ENCODE data around the gene IRGQ. TPM values are rescaled to one million over a fixed set of nuclear protein-coding genes. Genes with fewer than 3 reads are reported as not detected.

IRGQ gene
- total RNA-seq, 1 donor = 35.4 TPM

GRCh38 chr19:43534816-43535761 lies 60.8 kb downstream of the IRGQ start:
- H3K4me3 ChIP-seq (ENCODE audit: low read depth, low read length) = no peak overlapping the region
- TF ChIP-seq CTCF (IDR thresholded peaks at IDR 0.05; ENCODE audit: insufficient read depth, low read depth, low read length) = peak; percentile 58
- peak; percentile 56 for DNase-seq (ENCODE audit: low read depth)

Other genes with a start within 250 kb of the IRGQ start
- gene CD177, start 242.4 kb downstream of the IRGQ start, total RNA-seq = 0.32 and 0.86 TPM in 2 replicates
- not detected in 2 replicates for gene TEX101, start 181.2 kb downstream of the IRGQ start, total RNA-seq
- gene LYPD3, start 130.5 kb downstream of the IRGQ start, total RNA-seq = 0.43 TPM in 1 of 2 replicates, not detected in the other
- 8.7 and 13.4 TPM in 2 replicates for gene PHLDB3, start 91.4 kb downstream of the IRGQ start, total RNA-seq
- 113 and 121 TPM in 2 replicates for gene ETHE1, start 68.9 kb downstream of the IRGQ start, total RNA-seq
- under 0.01 and 0.64 TPM in 2 replicates for gene ZNF575, start 62.9 kb downstream of the IRGQ start, total RNA-seq
- 22.9 and 28.9 TPM in 2 replicates for gene XRCC1, start 20.6 kb downstream of the IRGQ start, total RNA-seq
- 3.5 TPM in 2 replicates for gene PINLYP, start 20.3 kb downstream of the IRGQ start, total RNA-seq
- gene ZNF576, start 461 bp upstream of the IRGQ start, total RNA-seq = 9.0 and 9.9 TPM in 2 replicates
- under 0.01 TPM in 2 replicates for gene SRRM5, start 16.0 kb upstream of the IRGQ start, total RNA-seq
- 25.0 and 31.9 TPM in 2 replicates for gene ZNF428, start 23.5 kb upstream of the IRGQ start, total RNA-seq
- 7.7 and 22.0 TPM in 2 replicates for gene CADM4, start 43.7 kb upstream of the IRGQ start, total RNA-seq
- gene PLAUR, start 74.0 kb upstream of the IRGQ start, total RNA-seq = 56.6 and 76.3 TPM in 2 replicates
- not detected in 2 replicates for gene IRGC, start 119.9 kb upstream of the IRGQ start, total RNA-seq
- gene SMG9, start 158.8 kb upstream of the IRGQ start, total RNA-seq = 13.0 and 14.5 TPM in 2 replicates
- gene KCNN4, start 184.8 kb upstream of the IRGQ start, total RNA-seq = 0.43 TPM in 1 of 2 replicates, not detected in the other
- under 0.01 and 0.43 TPM in 2 replicates for gene LYPD5, start 206.3 kb upstream of the IRGQ start, total RNA-seq
- gene ZNF283, start 231.2 kb upstream of the IRGQ start, total RNA-seq = 10.6 and 29.8 TPM in 2 replicates